Measurements from ENCODE around the gene NOXO1.
"Not testable (repeated sequence)": the region's sequence is repeated elsewhere in the genome, so short reads cannot be mapped to it uniquely, and the experiment has no call there.

NOXO1 gene

GRCh38 chr16:1959269-1960039, 21.8 kb downstream of the NOXO1 start, which contains the start of gene NDUFB10:
Gene NDUFB10, plus strand, starts transcription at chr16:1959538. Its CDS starts 87 bp downstream, at chr16:1959625.
- TF ChIP-seq CTCF (IDR thresholded peaks at IDR 0.05; ENCODE audit: extremely low read depth, missing control alignments): peak; percentile 85
- DNase-seq (ENCODE audit: low spot score): peak; percentile 96

GRCh38 chr16:1958715-1959268, 22.5 kb downstream of the NOXO1 start:
- no peak for TF ChIP-seq CTCF (IDR thresholded peaks at IDR 0.05; ENCODE audit: extremely low read depth, missing control alignments)
- DNase-seq (ENCODE audit: low spot score): no peak

GRCh38 chr16:1958143-1958491, 23.2 kb downstream of the NOXO1 start:
- not testable (repeated sequence) for DNase-seq (ENCODE audit: low spot score)

GRCh38 chr16:1957434-1958142, 23.7 kb downstream of the NOXO1 start:
- not testable (repeated sequence) for DNase-seq (ENCODE audit: low spot score)

- no peak for DNase-seq (ENCODE audit: low spot score)
- no peak for TF ChIP-seq CTCF (IDR thresholded peaks at IDR 0.05; ENCODE audit: extremely low read depth, missing control alignments)
Measured at GRCh38 chr16:1953734-1954133, 27.5 kb downstream of the NOXO1 start.

- DNase-seq (ENCODE audit: low spot score): no peak
- no peak for TF ChIP-seq CTCF (IDR thresholded peaks at IDR 0.05; ENCODE audit: extremely low read depth, missing control alignments)
Measured at GRCh38 chr16:1950559-1950958, 30.7 kb downstream of the NOXO1 start.

- no peak for DNase-seq (ENCODE audit: low spot score)
Measured at GRCh38 chr16:1950047-1950446, 31.2 kb downstream of the NOXO1 start.

More at GRCh38 chr16:1950047-1950446, 31.2 kb downstream of the NOXO1 start:
- TF ChIP-seq CTCF (IDR thresholded peaks at IDR 0.05; ENCODE audit: extremely low read depth, missing control alignments): no peak
